Measurements from ENCODE around the gene GPAM. TPM values are rescaled to one million over a fixed set of nuclear protein-coding genes. Genes with fewer than 3 reads are reported as not detected.
"Not testable (repeated sequence)": the region's sequence is repeated elsewhere in the genome, so short reads cannot be mapped to it uniquely, and the experiment has no call there.

The GPAM gene
- total RNA-seq, 8 experiments from 2014 or later, result 10.4 to 103 (median 14.1) TPM

DNA sequence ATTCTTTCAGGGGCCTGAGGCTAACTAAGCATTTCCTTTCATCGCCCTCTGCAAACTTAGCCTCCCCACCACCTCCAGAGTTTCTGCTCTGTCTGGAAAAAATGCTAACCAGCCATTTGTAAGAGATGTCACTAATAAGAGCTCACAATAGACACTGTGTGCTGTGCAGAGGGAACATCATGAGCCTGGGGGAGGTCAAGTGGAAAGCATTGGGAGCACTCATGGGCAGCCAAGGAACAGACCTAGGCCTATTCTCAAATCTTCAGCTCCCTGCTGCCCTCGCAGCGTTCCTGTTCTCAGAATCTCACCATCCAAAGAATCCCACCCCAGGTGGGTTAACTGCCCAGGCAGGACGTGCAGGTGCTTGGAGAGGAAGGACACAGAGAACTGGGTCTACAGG lies 27.1 kb upstream of the GPAM start:
- H3K4me1 ChIP-seq (replicated peaks in 1 of 2), result peaks cover 13 to 14% of the 10 kb centered on the region in 2 donors
- ATAC-seq (replicated peaks in 6 of 8), result no peak
- WGBS, 10 experiments, result 60 to 100% (median 97%) methylated on average over 1 to 3 of the region's 4 CpGs; no CpG with 5 or more reads in 6 of the 10 experiments
- no peak overlapping the region for H3K4me3 ChIP-seq
- in situ Hi-C loops (cut with MboI; ENCODE audit: low pct_unique_long_range_greater_than_20kb in 2 of 9, low sequenced_read_pairs in 9 of 9, unreplicated experiment in 9 of 9), result no loop called here
- no peak overlapping the region for H3K27ac ChIP-seq

DNA sequence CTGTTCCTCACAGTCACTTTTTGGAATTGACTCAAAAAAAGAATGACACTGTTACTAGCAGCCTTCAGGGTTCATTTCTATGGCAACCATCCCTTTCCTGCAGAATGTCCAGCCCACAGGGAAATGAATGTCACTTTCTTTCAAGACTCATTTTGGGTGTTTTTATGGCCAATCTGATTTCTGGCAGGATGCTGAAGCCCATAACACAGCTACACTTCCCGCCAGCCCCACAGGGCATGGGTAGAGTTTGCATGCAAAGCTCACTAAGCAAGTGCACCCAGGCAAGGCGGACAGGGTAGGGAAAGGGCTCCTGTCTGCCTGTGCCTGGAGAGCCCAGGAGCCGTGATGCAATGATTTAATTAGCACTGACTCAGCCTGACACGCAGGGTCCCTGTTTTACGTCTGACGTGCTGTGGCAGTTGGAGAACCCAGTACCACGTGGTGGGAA lies 26.1 kb upstream of the GPAM start:
- Histone ChIP-seq H3K27ac (no peak overlapping the region), H3K4me1 (replicated peaks in 1 of 2) (peaks cover 13 to 14% of the 10 kb centered on the region in 2 donors), H3K4me3 (no peak overlapping the region)
- 0 to 83% (median 25%) methylated on average over 1 to 5 of the region's 7 CpGs; no CpG with 5 or more reads in 3 of the 10 experiments for WGBS, 10 experiments
- in situ Hi-C loops (cut with MboI; ENCODE audit: low pct_unique_long_range_greater_than_20kb in 2 of 9, low sequenced_read_pairs in 9 of 9, unreplicated experiment in 9 of 9), result no loop called here
- ATAC-seq (replicated peaks in 6 of 8), result peak; percentile 59 to 99 (median 94)

DNA sequence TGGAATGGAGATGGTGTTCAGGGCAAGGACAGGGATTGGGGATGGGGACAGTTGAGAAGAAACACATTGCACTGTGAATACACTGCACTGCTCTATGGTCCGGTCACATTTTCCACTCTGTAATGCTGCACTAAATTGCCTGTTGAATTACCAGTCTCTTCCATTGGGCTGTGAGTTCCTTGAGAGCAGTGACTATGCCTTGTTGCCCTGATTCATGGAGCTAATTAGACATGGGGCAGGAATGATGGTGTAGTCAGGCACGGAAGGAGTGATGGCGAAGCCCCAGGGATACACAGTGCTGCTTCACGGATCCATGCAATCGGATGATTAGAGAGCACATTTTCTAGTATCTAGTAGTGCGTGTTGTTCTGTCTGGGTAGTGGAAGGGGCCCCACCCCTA lies 25.4 kb upstream of the GPAM start:
- peak in 6 of 8 experiments; percentile 23 to 51 (median 36) for ATAC-seq (replicated peaks in 6 of 8)
- 10 to 100% (median 81%) methylated on average over 1 to 5 of the region's 6 CpGs; no CpG with 5 or more reads in 3 of the 10 experiments for WGBS, 10 experiments
- Histone ChIP-seq H3K4me1 (replicated peaks in 1 of 2) (peaks cover 13 to 14% of the 10 kb centered on the region in 2 donors), H3K4me3 (no peak overlapping the region), H3K27ac (no peak overlapping the region)
- in situ Hi-C loops (cut with MboI; ENCODE audit: low pct_unique_long_range_greater_than_20kb in 2 of 9, low sequenced_read_pairs in 9 of 9, unreplicated experiment in 9 of 9), result no loop called here

DNA sequence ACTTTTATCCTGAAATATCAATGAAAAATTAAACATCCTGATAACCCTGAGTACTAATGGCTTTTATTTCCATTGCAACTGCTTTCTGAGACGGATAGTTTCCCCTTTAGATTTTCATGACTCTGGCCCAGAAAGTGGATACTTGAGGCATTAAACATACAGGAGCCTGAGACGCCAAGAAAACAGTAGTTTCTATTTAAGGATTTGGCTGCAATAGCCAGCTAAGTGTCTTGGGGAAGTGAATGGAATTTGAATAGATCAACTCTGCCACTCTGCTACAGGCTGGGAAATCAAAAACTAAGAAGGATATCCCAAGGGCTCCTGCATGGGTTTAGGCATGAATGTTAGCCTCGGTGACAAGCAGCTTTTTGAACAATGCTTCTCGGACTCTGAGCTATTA lies 24.7 kb upstream of the GPAM start:
- Histone ChIP-seq H3K27ac (no peak overlapping the region), H3K4me1 (replicated peaks in 1 of 2) (peaks cover 13 to 14% of the 10 kb centered on the region in 2 donors), H3K4me3 (no peak overlapping the region)
- ATAC-seq (replicated peaks in 6 of 8), result no peak
- in situ Hi-C loops (cut with MboI; ENCODE audit: low pct_unique_long_range_greater_than_20kb in 2 of 9, low sequenced_read_pairs in 9 of 9, unreplicated experiment in 9 of 9), result no loop called here
- WGBS, 10 experiments, result 24 to 100% (median 86%) methylated on average over 2 to 4 of the region's 4 CpGs; no CpG with 5 or more reads in 2 of the 10 experiments

DNA sequence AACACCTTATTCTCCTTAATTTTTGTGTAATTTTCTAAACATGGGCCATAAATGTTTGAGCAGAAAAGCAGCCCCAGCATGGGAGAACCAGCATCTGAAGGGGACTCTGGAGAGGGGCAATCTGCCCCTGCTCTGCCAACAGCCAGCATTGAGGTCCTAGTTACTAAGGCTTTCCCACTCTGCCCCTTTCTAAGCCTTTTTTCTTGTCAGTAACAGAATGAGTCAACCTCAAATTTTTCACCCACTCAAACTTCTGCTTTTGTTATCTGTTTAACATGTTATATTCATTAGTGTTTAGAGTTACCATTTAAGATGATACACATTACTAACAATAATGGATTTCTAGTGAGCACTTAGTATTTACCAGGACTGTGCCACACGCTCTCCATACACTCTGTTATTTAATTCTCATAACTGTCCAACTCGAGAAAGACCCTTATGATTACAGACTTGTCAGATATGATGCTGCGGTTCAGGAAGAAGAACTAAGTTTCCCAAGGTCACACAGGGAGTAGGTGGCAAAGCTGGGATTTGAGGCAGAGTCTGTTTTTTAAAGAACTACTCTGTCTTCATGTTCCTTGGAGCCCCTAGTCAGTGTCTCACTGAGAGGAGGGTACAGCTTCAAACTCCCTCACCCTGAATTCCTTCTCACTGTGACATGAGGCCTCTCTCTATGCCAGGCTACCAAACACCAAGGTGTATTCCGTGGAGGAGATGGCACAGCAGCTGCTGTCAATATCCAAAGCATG lies 19.9 kb upstream of the GPAM start:
- Histone ChIP-seq H3K4me3 (no peak overlapping the region), H3K27ac (no peak overlapping the region), H3K4me1 (replicated peaks in 1 of 2) (no peaks in the 10 kb centered on the region)
- in situ Hi-C loops (cut with MboI; ENCODE audit: low pct_unique_long_range_greater_than_20kb in 2 of 9, low sequenced_read_pairs in 9 of 9, unreplicated experiment in 9 of 9), result no loop called here
- 47 to 94% (median 74%) methylated on average over 1 to 4 of the region's 4 CpGs for WGBS, 10 experiments
- no peak for ATAC-seq (replicated peaks in 6 of 8)

DNA sequence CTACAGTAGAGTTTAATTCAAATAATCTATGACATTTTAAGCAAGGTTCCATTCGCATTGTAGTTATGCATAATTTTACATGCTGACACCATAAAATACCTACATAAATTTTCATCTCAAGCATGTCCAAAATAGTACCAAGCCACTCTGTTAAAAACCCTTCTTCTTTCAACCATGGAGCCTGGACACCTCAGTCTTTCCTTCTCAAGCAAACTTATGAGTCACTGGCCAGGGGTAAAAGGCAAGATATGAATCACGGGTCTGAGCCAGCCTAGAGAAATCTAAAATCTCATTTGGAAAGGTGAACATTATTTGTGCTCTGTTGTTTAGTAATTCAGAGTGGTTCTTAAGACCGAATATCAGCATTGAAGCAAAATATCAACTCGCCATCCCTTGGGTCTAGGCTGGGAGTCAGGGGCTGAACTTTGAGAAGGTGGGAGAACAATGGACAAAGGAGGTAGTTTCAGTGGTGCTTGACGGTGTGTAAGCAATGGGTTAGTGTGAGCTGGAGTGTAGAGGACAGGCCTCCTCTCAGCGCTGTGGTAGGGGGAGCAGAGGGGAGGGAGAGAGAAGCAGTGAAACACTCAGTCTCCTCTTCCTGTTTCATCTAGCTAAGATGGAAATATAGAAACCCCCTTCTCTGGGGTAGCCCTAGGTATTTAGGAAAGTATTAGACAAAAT lies 19.1 kb upstream of the GPAM start:
- 0 to 100% (median 83%) methylated on average over 1 to 6 of the region's 6 CpGs; no CpG with 5 or more reads in 1 of the 10 experiments for WGBS, 10 experiments
- ATAC-seq (replicated peaks in 6 of 8), result peak in 3 of 8 experiments; percentile 26 to 71 (median 56)

DNA sequence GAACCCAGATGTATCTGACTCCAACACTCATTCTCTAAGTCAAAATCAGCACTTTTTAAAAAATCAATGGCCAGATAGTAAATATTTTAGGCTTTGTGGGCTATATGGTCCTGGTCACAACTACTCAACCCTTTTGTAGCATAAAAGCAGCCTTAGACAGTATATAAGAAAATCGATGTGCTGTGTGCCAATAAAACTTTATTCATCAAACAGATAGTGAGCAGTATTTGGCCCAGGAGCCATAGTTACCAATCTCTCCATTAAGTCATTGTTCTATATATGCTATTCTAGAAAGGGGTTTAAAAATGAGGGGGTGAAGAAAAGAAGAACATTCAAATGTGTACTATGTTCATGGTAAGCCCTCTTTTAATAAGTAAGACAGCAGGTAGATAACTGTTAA lies 18.5 kb upstream of the GPAM start:
- ATAC-seq (replicated peaks in 6 of 8), result no peak
- 63 to 100% (median 89%) methylated on average over 1 of the region's 1 CpG; no CpG with 5 or more reads in 1 of the 10 experiments for WGBS, 10 experiments
- H3K4me3 ChIP-seq, result no peak overlapping the region
- in situ Hi-C loops (cut with MboI; ENCODE audit: low pct_unique_long_range_greater_than_20kb in 2 of 9, low sequenced_read_pairs in 9 of 9, unreplicated experiment in 9 of 9), result no loop called here
- no peaks in the 10 kb centered on the region for H3K4me1 ChIP-seq (replicated peaks in 1 of 2)
- H3K27ac ChIP-seq, result no peak overlapping the region

More for the DNA sequence above, 19.1 kb upstream of the GPAM start:
- no peak overlapping the region for H3K27ac ChIP-seq
- H3K4me3 ChIP-seq, result no peak overlapping the region
- in situ Hi-C loops (cut with MboI; ENCODE audit: low pct_unique_long_range_greater_than_20kb in 2 of 9, low sequenced_read_pairs in 9 of 9, unreplicated experiment in 9 of 9), result no loop called here
- H3K4me1 ChIP-seq (replicated peaks in 1 of 2), result no peaks in the 10 kb centered on the region

DNA sequence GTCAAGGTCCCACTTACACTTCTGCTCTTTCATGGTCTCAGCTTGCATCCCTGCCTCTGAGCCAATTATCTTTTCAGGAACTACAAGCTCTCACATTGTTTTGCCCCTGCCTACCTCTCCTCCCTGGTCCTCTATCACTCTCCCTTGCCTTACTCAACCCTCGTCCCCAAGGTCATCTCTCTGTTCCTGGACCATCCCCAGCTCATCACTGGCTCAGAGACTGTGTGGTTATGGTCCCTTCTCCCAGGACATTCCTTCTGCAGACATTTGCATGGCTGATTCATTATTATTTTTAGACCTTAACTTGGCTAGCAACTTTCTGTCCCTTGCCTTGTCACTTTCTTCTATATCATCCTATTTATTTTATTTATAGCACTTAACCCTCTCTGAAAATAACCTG lies 17.8 kb upstream of the GPAM start:
- 20 to 100% (median 80%) methylated on average over 1 of the region's 1 CpG; no CpG with 5 or more reads in 3 of the 10 experiments for WGBS, 10 experiments
- no peak overlapping the region for H3K4me3 ChIP-seq
- H3K4me1 ChIP-seq (replicated peaks in 1 of 2), result no peaks in the 10 kb centered on the region
- no peak for ATAC-seq (replicated peaks in 6 of 8)
- in situ Hi-C loops (cut with MboI; ENCODE audit: low pct_unique_long_range_greater_than_20kb in 2 of 9, low sequenced_read_pairs in 9 of 9, unreplicated experiment in 9 of 9), result no loop called here
- no peak overlapping the region for H3K27ac ChIP-seq

DNA sequence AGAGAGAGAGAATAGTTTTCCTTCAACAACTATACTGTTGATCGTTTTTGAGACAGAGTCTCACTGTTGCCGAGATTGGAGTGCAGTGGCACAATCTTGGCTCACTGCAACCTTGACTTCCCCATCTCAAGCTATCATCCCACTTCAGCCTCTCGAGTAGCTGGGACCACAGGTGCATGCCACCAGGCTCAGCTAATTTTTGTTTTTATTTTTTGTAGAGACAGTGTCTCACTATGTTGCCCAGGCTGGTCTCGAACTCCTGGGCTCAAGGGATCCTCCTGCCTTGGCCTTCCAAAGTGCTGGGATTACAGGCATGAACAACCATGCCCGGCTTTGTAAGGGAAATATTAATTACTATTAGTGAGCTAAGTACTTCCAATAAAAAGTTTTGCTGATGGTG lies 16.7 kb upstream of the GPAM start:
- ATAC-seq (replicated peaks in 6 of 8); H3K27ac ChIP-seq; H3K4me1 ChIP-seq (replicated peaks in 1 of 2); H3K4me3 ChIP-seq; in situ Hi-C loops (cut with MboI; ENCODE audit: low pct_unique_long_range_greater_than_20kb in 2 of 9, low sequenced_read_pairs in 9 of 9, unreplicated experiment in 9 of 9): not testable (repeated sequence)
- 59 to 83% (median 71%) methylated on average over 1 to 3 of the region's 5 CpGs; no CpG with 5 or more reads in 3 of the 10 experiments for WGBS, 10 experiments

DNA sequence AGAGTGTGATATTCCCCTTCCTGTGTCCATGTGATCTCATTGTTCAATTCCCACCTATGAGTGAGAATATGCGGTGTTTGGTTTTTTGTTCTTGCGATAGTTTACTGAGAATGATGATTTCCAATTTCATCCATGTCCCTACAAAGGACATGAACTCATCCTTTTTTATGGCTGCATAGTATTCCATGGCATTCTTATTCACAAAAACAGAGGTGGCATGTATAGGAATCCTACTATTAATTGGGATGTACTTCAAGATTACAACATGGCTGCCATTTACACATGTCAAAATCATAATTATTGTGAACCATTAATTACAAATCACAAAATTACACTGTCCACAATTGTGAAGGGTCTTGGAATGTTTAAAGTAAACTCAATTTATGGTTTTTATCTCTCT lies 14.1 kb upstream of the GPAM start:
- not testable (repeated sequence) for H3K4me1 ChIP-seq (replicated peaks in 1 of 2); ATAC-seq (replicated peaks in 6 of 8); H3K4me3 ChIP-seq; H3K27ac ChIP-seq
- no CpG with 5 or more reads among the region's 2 CpGs for WGBS, 10 experiments
- in situ Hi-C loops (cut with MboI; ENCODE audit: low pct_unique_long_range_greater_than_20kb in 2 of 9, low sequenced_read_pairs in 9 of 9, unreplicated experiment in 9 of 9), result loop anchor here in 2 of 9 experiments (25.0 kb wide), 2 partner anchors 115 to 240 kb away; partner anchors contain the start of genes VTI1A (in 1 of the 2) and ZDHHC6 (in 1 of the 2)

DNA sequence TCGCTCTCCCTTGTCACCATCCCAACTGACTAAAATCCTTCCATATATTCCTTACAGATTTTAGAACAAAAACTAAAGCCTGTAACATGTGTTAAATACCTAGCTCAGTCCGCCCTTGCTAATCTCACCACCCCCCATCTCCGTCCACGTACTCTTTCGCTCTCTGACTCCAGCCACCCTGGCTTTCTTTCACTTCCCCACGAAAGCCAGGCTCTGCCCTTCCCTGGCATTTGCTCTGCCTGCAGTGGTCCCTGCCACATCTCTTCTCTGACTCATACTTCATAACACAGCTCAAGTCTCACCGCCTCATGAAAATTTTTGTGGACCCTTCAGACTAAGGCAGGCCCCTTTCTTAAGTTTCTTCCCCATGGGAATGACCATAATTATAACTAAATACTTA lies 11.7 kb upstream of the GPAM start:
- Histone ChIP-seq H3K27ac (no peak overlapping the region), H3K4me1 (replicated peaks in 1 of 2) (no peaks in the 10 kb centered on the region), H3K4me3 (no peak overlapping the region)
- WGBS, 10 experiments, result 67 to 100% (median 81%) methylated on average over 1 to 7 of the region's 7 CpGs
- in situ Hi-C loops (cut with MboI; ENCODE audit: low pct_unique_long_range_greater_than_20kb in 2 of 9, low sequenced_read_pairs in 9 of 9, unreplicated experiment in 9 of 9), result loop anchor here in 2 of 9 experiments (25.0 kb wide), 2 partner anchors 117 to 242 kb away; partner anchors contain the start of genes VTI1A (in 1 of the 2) and ZDHHC6 (in 1 of the 2)
- ATAC-seq (replicated peaks in 6 of 8), result no peak

DNA sequence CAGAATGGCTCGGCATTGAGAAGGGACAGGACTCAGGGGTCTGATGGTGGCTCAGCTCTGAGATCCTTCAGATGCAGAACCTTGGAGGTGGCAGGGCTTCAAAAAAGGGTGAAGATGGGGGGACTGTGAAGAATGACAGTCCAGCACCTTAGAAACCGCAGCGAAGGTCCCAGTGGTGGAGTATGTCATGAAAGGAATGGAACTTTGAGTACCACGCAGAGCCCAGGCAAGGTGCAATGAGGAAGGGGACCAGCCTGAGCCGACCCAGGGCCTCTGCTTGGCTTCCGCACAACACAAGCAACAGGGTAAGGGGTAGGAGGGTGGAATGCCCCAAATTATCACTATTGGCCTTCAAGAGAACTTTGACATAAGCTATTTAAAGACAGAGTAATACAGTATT lies 8.2 kb upstream of the GPAM start:
- no peaks in the 10 kb centered on the region for H3K4me1 ChIP-seq (replicated peaks in 1 of 2)
- no peak overlapping the region for H3K4me3 ChIP-seq
- in situ Hi-C loops (cut with MboI; ENCODE audit: low pct_unique_long_range_greater_than_20kb in 2 of 9, low sequenced_read_pairs in 9 of 9, unreplicated experiment in 9 of 9), result loop anchor here in 2 of 9 experiments (25.0 kb wide), 2 partner anchors 121 to 246 kb away; partner anchors contain the start of genes VTI1A (in 1 of the 2) and ZDHHC6 (in 1 of the 2)
- WGBS, 10 experiments, result 50 to 100% (median 85%) methylated on average over 1 to 6 of the region's 6 CpGs; no CpG with 5 or more reads in 2 of the 10 experiments
- no peak for ATAC-seq (replicated peaks in 6 of 8)
- no peak overlapping the region for H3K27ac ChIP-seq

DNA sequence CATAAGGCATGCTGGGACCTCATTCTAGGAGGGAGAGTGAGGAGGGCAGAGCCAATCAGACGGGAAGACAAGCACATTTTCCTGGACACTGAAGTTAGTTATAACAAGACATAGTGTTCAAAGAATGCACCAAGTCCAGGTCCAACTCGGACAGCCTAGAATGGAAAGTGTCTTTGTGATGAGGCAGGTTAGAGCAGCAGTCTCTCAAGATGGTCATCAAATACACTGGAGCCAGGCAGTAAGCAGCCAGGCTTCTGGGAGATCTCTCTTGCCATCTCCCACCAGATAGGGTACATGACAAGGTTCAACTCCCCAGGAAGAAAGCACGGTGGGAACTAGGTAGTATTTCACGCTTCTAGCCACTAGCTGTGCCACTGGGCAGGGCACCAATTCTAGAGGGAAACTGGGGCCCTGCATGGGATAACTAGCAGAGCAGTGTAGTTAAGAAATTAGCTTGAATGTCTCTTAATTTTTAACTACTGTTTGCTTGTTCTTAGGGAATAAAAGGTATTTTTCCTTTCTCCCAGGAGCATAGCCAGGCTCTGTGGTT lies 7.6 kb upstream of the GPAM start:
- in situ Hi-C loops (cut with MboI; ENCODE audit: low pct_unique_long_range_greater_than_20kb in 2 of 9, low sequenced_read_pairs in 9 of 9, unreplicated experiment in 9 of 9), result loop anchor here in 2 of 9 experiments (25.0 kb wide), 2 partner anchors 121 to 246 kb away; partner anchors contain the start of genes VTI1A (in 1 of the 2) and ZDHHC6 (in 1 of the 2)
- no peaks in the 10 kb centered on the region for H3K4me1 ChIP-seq (replicated peaks in 1 of 2)
- no peak for ATAC-seq (replicated peaks in 6 of 8)
- 29 to 100% (median 74%) methylated on average over 1 to 4 of the region's 4 CpGs; no CpG with 5 or more reads in 1 of the 10 experiments for WGBS, 10 experiments
- H3K27ac ChIP-seq, result no peak overlapping the region
- H3K4me3 ChIP-seq, result no peak overlapping the region
